ENCODE data around the gene TMPRSS11A.

TMPRSS11A gene

GRCh38 chr4:67874986-67875385 is 88.3 kb downstream of the TMPRSS11A start:
- DNase-seq (ENCODE audit: low read depth in 2 of 2, low spot score in 1 of 2), result no peak

- no peak for DNase-seq (ENCODE audit: low read depth in 2 of 2, low spot score in 1 of 2)
Measured at GRCh38 chr4:67873116-67873515, 90.2 kb downstream of the TMPRSS11A start.

- no peak for DNase-seq (ENCODE audit: low read depth in 2 of 2, low spot score in 1 of 2)
Measured at GRCh38 chr4:67871867-67872266, 91.4 kb downstream of the TMPRSS11A start.

- no peak for DNase-seq (ENCODE audit: low read depth in 2 of 2, low spot score in 1 of 2)
Measured at GRCh38 chr4:67869580-67870190, 93.6 kb downstream of the TMPRSS11A start.

GRCh38 chr4:67861513-67861912 is 101.8 kb downstream of the TMPRSS11A start:
- DNase-seq (ENCODE audit: low read depth in 2 of 2, low spot score in 1 of 2), result no peak

All from stimulated activated CD8-positive, alpha-beta memory T cell treated with anti-CD3 and anti-CD28 coated beads, Interleukin-4, amount 100 ng/mL, for 1 hour (primary cell).